Endothelial cell of umbilical vein (primary cell): Measurements from ENCODE around the gene RDH13. TPM values are rescaled to one million over a fixed set of nuclear protein-coding genes. Genes with fewer than 3 reads are reported as not detected.

Source experiments
- BruUV-seq: library from RNA; stranded (reverse); fragments of 400-500 nt; replicated peaks from 2 replicates; lab custom pipeline; 2021; lab: Mats Ljungman, UMichigan
- CTCF ChIA-PET: fragments of 300-600, 350-600 bp; sonication (Branson Sonifier 250); formaldehyde crosslinking; loops from one replicate; lab custom pipeline; 2021; ENCODE audit warnings: antibody characterized with exemption, inconsistent platforms; lab: Charles Lee
- POLR2A ChIA-PET: fragments of 300-600, 350-600 bp; sonication (Branson Sonifier 250); formaldehyde crosslinking; loops from one replicate; lab custom pipeline; 2021; ENCODE audit warnings: antibody characterized with exemption, inconsistent platforms; lab: Charles Lee
- DNase-seq: peaks from one replicate; pipeline ENCODE4 v3.0.0-alpha.2; 2011; ENCODE audit warnings: low read depth, low spot score
- FAIRE-seq: peaks from 2 replicates; lab custom pipeline; 2011; peaks lifted over from hg19 to GRCh38; lab: Jason Lieb, UNC
- H2AFZ ChIP-seq: 2 replicates; pipeline ENCODE4 v1.6.0; 2012; ENCODE audit warnings: low read depth, low read length, control low read depth, inconsistent platforms
- H3K27ac ChIP-seq: 2 replicates; pipeline ENCODE4 v1.5.1; 2011; ENCODE audit warnings: low read depth, mild to moderate bottlenecking, control low read depth, low read length, moderate library complexity; ENCODE audit not compliant: insufficient read depth
- H3K27me3 ChIP-seq, 2 experiments: 2 replicates each; pipeline versions ENCODE4 v1.6.0 to v1.6.1; 2011; ENCODE audit warnings: low read length in 2 of 2, mixed read lengths in 1 of 2; ENCODE audit not compliant: control insufficient read depth in 2 of 2, insufficient read depth in 2 of 2
- H3K36me3 ChIP-seq, 2 experiments: 2 replicates in 1 of 2; 3 replicates in 1 of 2; pipeline ENCODE4 v1.5.1; 2011; ENCODE audit warnings: low read length in 2 of 2, mild to moderate bottlenecking in 1 of 2, moderate library complexity in 1 of 2; ENCODE audit not compliant: control insufficient read depth in 2 of 2, insufficient read depth in 2 of 2; ENCODE audit errors: extremely low read depth in 1 of 2
- H3K4me1 ChIP-seq: 3 replicates; pipeline ENCODE4 v1.5.1; 2011; ENCODE audit warnings: mild to moderate bottlenecking, low read length; ENCODE audit not compliant: control insufficient read depth, insufficient read depth; ENCODE audit errors: extremely low read depth
- H3K4me2 ChIP-seq: 2 replicates; pipeline ENCODE4 v1.6.1; 2011; ENCODE audit warnings: low read length, control low read depth, mixed read lengths; ENCODE audit not compliant: insufficient read depth
- H3K4me3 ChIP-seq, 3 experiments: fragments of 200-600 bp in 1 of 3; sonication (generic), shearing (Covaris generic) in 1 of 3; replicated peaks in 1 of 3; 2 replicates each; pipeline ENCODE4 v1.5.1; 2011 to 2016; ENCODE audit warnings: control low read depth in 3 of 3, low read length in 3 of 3, mild to moderate bottlenecking in 2 of 3, inconsistent platforms in 1 of 3, low read depth in 1 of 3, moderate library complexity in 1 of 3; ENCODE audit not compliant: insufficient read depth in 1 of 3
- H3K79me2 ChIP-seq: 2 replicates; pipeline ENCODE4 v1.6.0; 2012; ENCODE audit warnings: low read length, inconsistent platforms; ENCODE audit not compliant: control insufficient read depth, insufficient read depth
- H3K9ac ChIP-seq: replicated peaks from 2 replicates; pipeline ENCODE3; 2011; ENCODE audit warnings: low read length, control low read depth; ENCODE audit not compliant: insufficient read depth; ENCODE audit errors: extremely low read depth
- H3K9me1 ChIP-seq: replicated peaks from 3 replicates; pipeline ENCODE4 v1.6.0; 2011; ENCODE audit warnings: mild to moderate bottlenecking, low read length; ENCODE audit not compliant: control insufficient read depth, insufficient read depth; ENCODE audit errors: extremely low read depth
- H3K9me3 ChIP-seq: replicated peaks from 2 replicates; pipeline ENCODE4 v1.5.1; 2012; ENCODE audit warnings: low read length, inconsistent platforms; ENCODE audit not compliant: control insufficient read depth, insufficient read depth
- H4K20me1 ChIP-seq: replicated peaks from 2 replicates; pipeline ENCODE3; 2011; ENCODE audit warnings: mild to moderate bottlenecking, low read length; ENCODE audit not compliant: control insufficient read depth, insufficient read depth; ENCODE audit errors: extremely low read depth
- CTCF ChIP-seq, 2 donors: IDR thresholded peaks; 1 replicate in 1 of 2; 2 replicates in 1 of 2; pipeline ENCODE4 v1.5.1; 2011; ENCODE audit warnings: low read length in 2 of 2, mild to moderate bottlenecking in 2 of 2, moderate library complexity in 2 of 2, control low read depth in 1 of 2, inconsistent platforms in 1 of 2, low read depth in 1 of 2; ENCODE audit not compliant: insufficient read depth in 1 of 2; ENCODE audit errors: extremely low read depth in 1 of 2
- EZH2 ChIP-seq: IDR thresholded peaks from 2 replicates; pipeline ENCODE4 v1.6.1; 2012; ENCODE audit warnings: borderline replicate concordance, low read depth, mild to moderate bottlenecking, moderate library complexity, low read length, inconsistent platforms; ENCODE audit not compliant: severe bottlenecking
- FOS ChIP-seq: IDR thresholded peaks from 2 replicates; pipeline ENCODE4 v1.6.1; 2011; ENCODE audit warnings: mild to moderate bottlenecking, low read length, moderate library complexity, borderline replicate concordance; ENCODE audit not compliant: insufficient read depth
- GATA2 ChIP-seq: IDR thresholded peaks from 2 replicates; pipeline ENCODE4 v1.7.0; 2011; ENCODE audit warnings: low read depth, mild to moderate bottlenecking, moderate library complexity, mixed read lengths, low read length; ENCODE audit not compliant: insufficient read length, insufficient read depth
- JUN ChIP-seq: IDR thresholded peaks from 2 replicates; pipeline ENCODE4 v1.6.1; 2011; ENCODE audit warnings: borderline replicate concordance, low read depth; ENCODE audit not compliant: insufficient read length, insufficient read depth
- MAX ChIP-seq: IDR thresholded peaks from 2 replicates; pipeline ENCODE4 v1.6.1; 2011; ENCODE audit not compliant: insufficient read depth, insufficient read length
- MYC ChIP-seq: IDR thresholded peaks from one replicate; pipeline ENCODE4 v1.6.1; 2011; ENCODE audit warnings: mild to moderate bottlenecking, low read depth, low read length
- POLR2A ChIP-seq: IDR thresholded peaks from 2 replicates; pipeline ENCODE4 v1.6.1; 2012; ENCODE audit warnings: low read depth, mild to moderate bottlenecking, control low read depth, low read length
- POLR2AphosphoS5 ChIP-seq: IDR thresholded peaks from 2 replicates; pipeline ENCODE4 v1.6.1; 2012; ENCODE audit warnings: low read depth, mild to moderate bottlenecking, control low read depth, low read length, moderate library complexity; ENCODE audit not compliant: insufficient read depth
- dilution Hi-C: fragments of 300-500 bp; cut with MboI; formaldehyde crosslinking; loops from one replicate; pipeline ENCODE4 v1.15.0; 2019; ENCODE audit warnings: low sequenced_read_pairs; ENCODE audit not compliant: extremely low pct_ligation_motif_present
- intact Hi-C: fragments of 100-400 bp; cut with micrococcal nuclease; formaldehyde crosslinking; loops from one replicate; pipeline ENCODE4 v1.10.0; 2022
- polyA plus RNA-seq, 4 experiments: library from polyadenylated mRNA; depleted of rRNA in 3 of 4; stranded (reverse) in 3 of 4; unstranded in 1 of 4; fragments of >200 nt; gene quantifications; 2 replicates each; pipeline versions ENCODE4 v1.2.1 to v1.2.3, GENCODE V29; 2011 to 2012; ENCODE audit warnings: missing spikeins in 1 of 4
- total RNA-seq: library from RNA; stranded (reverse); gene quantifications from 2 replicates; pipeline ENCODE4 v1.2.3, GENCODE V29; 2021

RDH13 gene
- total and polyA plus RNA-seq, 2 donors (not counting 3 experiments of a cell fraction or from before 2014, with no cell fraction given) = 8.7 to 19.6 TPM

GRCh38 chr19:55058781-55059610 is 4.0 kb downstream of the RDH13 start:
- Histone ChIP-seq H2AFZ (no peak overlapping the region), H3K9ac (no peak overlapping the region), H3K4me3 (no peak overlapping the region), H3K4me2 (no peak overlapping the region), H3K4me1 (peaks cover 8% of the 10 kb centered on the region), H3K27me3 (no peaks in the 10 kb centered on the region), H3K36me3 (peaks cover under 1 to 4% of the 10 kb centered on the region in 2 experiments), H3K9me3 (no peaks in the 10 kb centered on the region), H3K79me2 (peaks cover 15% of the 10 kb centered on the region), H3K9me1 (no peaks in the 10 kb centered on the region), H4K20me1 (no peaks in the 10 kb centered on the region), H3K27ac (no peak overlapping the region)
- FAIRE-seq (peak; percentile 21), DNase-seq (no peak)
- ChIA-PET POLR2A (no interaction called here), CTCF (no interaction called here)
- no peak for TF ChIP-seq FOS
- no peak for TF ChIP-seq MYC
- no peak for TF ChIP-seq POLR2A
- TF ChIP-seq POLR2AphosphoS5 = no peak
- TF ChIP-seq MAX = no peak
- no peak for TF ChIP-seq CTCF (IDR thresholded peaks at IDR 0.05; ENCODE audit: extremely low read depth in 1 of 2, insufficient read depth in 1 of 2, low read depth in 1 of 2, low read length in 2 of 2)
- TF ChIP-seq JUN = no peak
- TF ChIP-seq EZH2 = no peak
- TF ChIP-seq GATA2 = no peak
- BruUV-seq = no TSS peak
- intact Hi-C loops = no loop called here
- dilution Hi-C loops = no loop called here
